H1 (cell line): ENCODE measurements around the gene SBF2. TPM values are rescaled to one million over a fixed set of nuclear protein-coding genes. Genes with fewer than 3 reads are reported as not detected.

Experiments used
- CTCF ChIA-PET: fragments of 300-600 bp; sonication (Branson Sonifier 250); formaldehyde crosslinking; loops from one replicate; lab custom pipeline; 2021; ENCODE audit not compliant: partially characterized antibody; lab: Charles Lee
- POLR2A ChIA-PET: fragments of 300-600 bp; sonication (Branson Sonifier 250); formaldehyde crosslinking; loops from one replicate; lab custom pipeline; 2021; ENCODE audit warnings: inconsistent platforms; ENCODE audit not compliant: partially characterized antibody; lab: Charles Lee
- DNase-seq, 2 experiments: peaks; one replicate each; pipeline versions ENCODE4 v3.0.0 to v3.0.0-alpha.2; 2010 to 2022; ENCODE audit warnings: low spot score in 2 of 2, low read depth in 1 of 2, mixed read lengths in 1 of 2
- FAIRE-seq: peaks from 2 replicates; lab custom pipeline; 2011; peaks lifted over from hg19 to GRCh38; lab: Jason Lieb, UNC
- H2AFZ ChIP-seq: 2 replicates; pipeline ENCODE4 v1.8.1; 2012; ENCODE audit warnings: low read length, inconsistent platforms
- H2AK5ac ChIP-seq: 2 replicates; pipeline ENCODE4 v1.6.1; 2013; ENCODE audit warnings: low read depth, low read length
- H2BK120ac ChIP-seq: replicated peaks from 2 replicates; pipeline ENCODE3; 2013; ENCODE audit warnings: low read depth, low read length, inconsistent platforms
- H2BK12ac ChIP-seq: 2 replicates; pipeline ENCODE4 v1.6.1; 2013; ENCODE audit warnings: low read depth, low read length
- H2BK15ac ChIP-seq: 2 replicates; pipeline ENCODE4 v1.6.1; 2013; ENCODE audit warnings: low read length
- H2BK20ac ChIP-seq: 2 replicates; pipeline ENCODE4 v1.6.1; 2013; ENCODE audit warnings: low read length
- H2BK5ac ChIP-seq: 2 replicates; pipeline ENCODE4 v1.6.1; 2013; ENCODE audit warnings: low read depth, low read length
- H3K14ac ChIP-seq: 2 replicates; pipeline ENCODE4 v1.6.1; 2013; ENCODE audit warnings: inconsistent platforms; ENCODE audit not compliant: insufficient read length
- H3K18ac ChIP-seq: 2 replicates; pipeline ENCODE4 v1.6.1; 2013; ENCODE audit warnings: low read length; ENCODE audit errors: extremely low read depth
- H3K23ac ChIP-seq: 2 replicates; pipeline ENCODE4 v1.6.1; 2013; ENCODE audit warnings: inconsistent platforms; ENCODE audit not compliant: insufficient read length
- H3K23me2 ChIP-seq: 2 replicates; pipeline ENCODE4 v1.6.1; 2013; ENCODE audit warnings: low read depth, low read length
- H3K27ac ChIP-seq: 2 replicates; pipeline ENCODE4 v1.6.1; 2011; ENCODE audit warnings: low read depth, low read length, inconsistent platforms
- H3K27me3 ChIP-seq, 4 experiments: replicated peaks in 1 of 4; 1 replicate in 1 of 4; 2 replicates in 3 of 4; pipeline versions ENCODE4 v1.6.1 to v1.8.1; 2011 to 2013; ENCODE audit warnings: low read length in 3 of 4, mild to moderate bottlenecking in 3 of 4, inconsistent platforms in 2 of 4, mixed read lengths in 2 of 4, moderate library complexity in 1 of 4; ENCODE audit not compliant: control insufficient read depth in 3 of 4, insufficient read depth in 3 of 4; ENCODE audit errors: extremely low read depth in 1 of 4
- H3K36me3 ChIP-seq, 4 experiments: 2 replicates each; pipeline versions ENCODE4 v1.6.1 to v1.8.1; 2011 to 2013; ENCODE audit warnings: mild to moderate bottlenecking in 4 of 4, low read length in 3 of 4, moderate library complexity in 2 of 4, control low read depth in 1 of 4, inconsistent platforms in 1 of 4; ENCODE audit not compliant: insufficient read depth in 4 of 4, control insufficient read depth in 2 of 4
- H3K4ac ChIP-seq: replicated peaks from 2 replicates; pipeline ENCODE3; 2013; ENCODE audit warnings: low read length, low read depth, mixed read lengths, inconsistent platforms; ENCODE audit not compliant: insufficient read length
- H3K4me1 ChIP-seq, 4 experiments: replicated peaks in 1 of 4; 1 replicate in 1 of 4; 2 replicates in 3 of 4; pipeline versions ENCODE4 v1.6.1 to v1.8.1; 2011 to 2013; ENCODE audit warnings: low read length in 3 of 4, inconsistent platforms in 2 of 4, mixed read lengths in 1 of 4; ENCODE audit not compliant: insufficient read depth in 4 of 4, control insufficient read depth in 3 of 4
- H3K4me2 ChIP-seq, 2 experiments: 2 replicates each; pipeline versions ENCODE4 v1.6.1 to v1.8.1; 2011 to 2013; ENCODE audit warnings: low read depth in 2 of 2, low read length in 2 of 2, control low read depth in 1 of 2, inconsistent platforms in 1 of 2, mild to moderate bottlenecking in 1 of 2; ENCODE audit not compliant: insufficient read depth in 1 of 2
- H3K4me3 ChIP-seq, 4 experiments: fragments of 200-600, 300-600 bp in 1 of 4; sonication (generic), shearing (Covaris generic), sonication (Bioruptor Twin) in 1 of 4; 2 replicates each; pipeline versions ENCODE4 v1.5.1 to v1.8.1; 2011 to 2016; ENCODE audit warnings: low read length in 4 of 4, low read depth in 3 of 4, control low read depth in 2 of 4, inconsistent platforms in 2 of 4, mild to moderate bottlenecking in 2 of 4, mixed read lengths in 1 of 4, moderate library complexity in 1 of 4; ENCODE audit not compliant: insufficient read depth in 2 of 4; ENCODE audit errors: extremely low read depth in 1 of 4
- H3K56ac ChIP-seq: replicated peaks from 2 replicates; pipeline ENCODE3; 2013; ENCODE audit warnings: low read depth, mild to moderate bottlenecking, mixed read lengths, low read length, inconsistent platforms; ENCODE audit not compliant: insufficient read length
- H3K79me1 ChIP-seq: 2 replicates; pipeline ENCODE4 v1.6.1; 2013; ENCODE audit warnings: low read depth, low read length, control low read depth
- H3K79me2 ChIP-seq, 2 experiments: 2 replicates each; pipeline versions ENCODE4 v1.6.1 to v1.8.1; 2012 to 2013; ENCODE audit warnings: low read length in 2 of 2, mild to moderate bottlenecking in 2 of 2, inconsistent platforms in 1 of 2; ENCODE audit not compliant: insufficient read depth in 2 of 2, control insufficient read depth in 1 of 2
- H3K9ac ChIP-seq, 4 experiments: replicated peaks in 1 of 4; 1 replicate in 1 of 4; 2 replicates in 3 of 4; pipeline versions ENCODE4 v1.6.1 to v1.8.1; 2011 to 2013; ENCODE audit warnings: low read depth in 3 of 4, low read length in 3 of 4, control low read depth in 2 of 4, mild to moderate bottlenecking in 2 of 4, moderate library complexity in 2 of 4, inconsistent platforms in 1 of 4; ENCODE audit errors: extremely low read depth in 1 of 4
- H3K9me3 ChIP-seq, 2 experiments: 2 replicates each; pipeline versions ENCODE4 v1.6.1 to v1.8.1; 2012 to 2013; ENCODE audit warnings: mild to moderate bottlenecking in 2 of 2, moderate library complexity in 2 of 2, control low read depth in 1 of 2, inconsistent platforms in 1 of 2, low read depth in 1 of 2, low read length in 1 of 2, mixed read lengths in 1 of 2; ENCODE audit not compliant: insufficient read depth in 2 of 2
- H4K20me1 ChIP-seq, 2 experiments: replicated peaks in 1 of 2; 2 replicates each; pipeline versions ENCODE3 to v1.8.1; 2011 to 2013; ENCODE audit warnings: inconsistent platforms in 2 of 2, low read length in 2 of 2, mild to moderate bottlenecking in 1 of 2; ENCODE audit not compliant: insufficient read depth in 2 of 2, control insufficient read depth in 1 of 2
- H4K5ac ChIP-seq: 2 replicates; pipeline ENCODE4 v1.6.1; 2013; ENCODE audit warnings: low read length, low read depth, mixed read lengths, inconsistent platforms; ENCODE audit not compliant: insufficient read length
- H4K8ac ChIP-seq: 2 replicates; pipeline ENCODE4 v1.8.0; 2013; ENCODE audit warnings: mild to moderate bottlenecking, moderate library complexity, low read length, inconsistent platforms; ENCODE audit not compliant: insufficient read depth; ENCODE audit errors: extremely low read depth
- H4K91ac ChIP-seq: replicated peaks from 2 replicates; pipeline ENCODE3; 2013; ENCODE audit warnings: low read length, mixed read lengths, inconsistent platforms; ENCODE audit not compliant: insufficient read length
- CBX8 ChIP-seq: fragments of 300-800, 300-1000 bp; sonication (generic); IDR thresholded peaks from 2 replicates; pipeline ENCODE4 v1.7.1; 2016; ENCODE audit warnings: low read depth, low read length, borderline replicate concordance
- KDM4A ChIP-seq: IDR thresholded peaks from one replicate; pipeline ENCODE4 v1.7.1; 2012; ENCODE audit warnings: low read depth, mild to moderate bottlenecking, moderate library complexity, low read length, inconsistent platforms; ENCODE audit not compliant: severe bottlenecking
- KDM5A ChIP-seq: fragments of 200-600 bp; IDR thresholded peaks from 2 replicates; pipeline ENCODE4 v1.7.1; 2012; ENCODE audit warnings: mild to moderate bottlenecking, low read length, inconsistent platforms, mixed read lengths
- MAFK ChIP-seq: IDR thresholded peaks from 2 replicates; pipeline ENCODE4 v1.6.1; 2012; ENCODE audit warnings: low read depth, mild to moderate bottlenecking, improper control_type of control experiment, low read length
- POU5F1 ChIP-seq: IDR thresholded peaks from 2 replicates; pipeline ENCODE4 v1.6.1; 2011; ENCODE audit warnings: low read depth, mild to moderate bottlenecking, low read length, moderate library complexity
- RFX5 ChIP-seq: IDR thresholded peaks from 2 replicates; pipeline ENCODE4 v1.6.1; 2011; ENCODE audit warnings: low read depth, low read length, improper control_type of control experiment, borderline replicate concordance
- RXRA ChIP-seq: IDR thresholded peaks from 2 replicates; pipeline ENCODE4 v1.6.1; 2011; ENCODE audit warnings: low read depth, mild to moderate bottlenecking, low read length, moderate library complexity; ENCODE audit not compliant: insufficient read depth
- SRF ChIP-seq: IDR thresholded peaks from 2 replicates; pipeline ENCODE4 v1.6.1; 2011; ENCODE audit warnings: mild to moderate bottlenecking, low read depth, low read length, moderate library complexity
- TAF1 ChIP-seq: IDR thresholded peaks from 2 replicates; pipeline ENCODE4 v1.6.1; 2011; ENCODE audit warnings: mild to moderate bottlenecking, low read depth, low read length
- WGBS, 2 experiments: shearing (Covaris generic) in 1 of 2; methylation state at CpG; one replicate each; pipeline versions ENCODE4 v1.1.6 to v1.1.7; 2013 to 2015; ENCODE audit warnings: low lambda C conversion rate in 2 of 2, mixed read lengths in 2 of 2, inconsistent platforms in 1 of 2, low coverage in 1 of 2, missing lambda C conversion rate in 1 of 2; ENCODE audit not compliant: insufficient replicate concordance in 2 of 2, insufficient coverage in 1 of 2, insufficient read length in 1 of 2; ENCODE audit errors: extremely low coverage in 1 of 2, missing lambda C conversion rate in 1 of 2; 5-methylcytosine and 5-hydroxymethylcytosine counted together
- polyA plus RNA-seq, 7 experiments: library from polyadenylated mRNA; depleted of rRNA in 3 of 7; stranded (reverse) in 5 of 7; unstranded in 2 of 7; fragments of >200 nt in 5 of 7; fragments of 200-250 nt in 2 of 7; gene quantifications; 1 replicate in 5 of 7; 2 replicates in 1 of 7; 4 replicates in 1 of 7; pipeline versions ENCODE4 v1.2.1 to v1.2.3, GENCODE V29; 2011 to 2013; ENCODE audit warnings: missing spikeins in 2 of 7, mixed read lengths in 2 of 7
- total RNA-seq: library from RNA; stranded (reverse); fragmentation: NEBNext Ultra II Directional; extraction: Animal tissue kit (Norgen Biotek cat#: 25700); gene quantifications from 2 replicates; pipeline ENCODE4 v1.2.1, GENCODE V29; 2021
- TF ChIP-seq, protein P1 (sequence below): IDR thresholded peaks from 2 replicates; pipeline ENCODE4 v1.6.1; 2012; ENCODE audit warnings: inconsistent platforms

Gene SBF2
- total and polyA plus RNA-seq, 2 of the 8 experiments (the other 6 are each of a cell fraction or from before 2014, with no cell fraction given), result 36.7 to 50.5 TPM

DNA sequence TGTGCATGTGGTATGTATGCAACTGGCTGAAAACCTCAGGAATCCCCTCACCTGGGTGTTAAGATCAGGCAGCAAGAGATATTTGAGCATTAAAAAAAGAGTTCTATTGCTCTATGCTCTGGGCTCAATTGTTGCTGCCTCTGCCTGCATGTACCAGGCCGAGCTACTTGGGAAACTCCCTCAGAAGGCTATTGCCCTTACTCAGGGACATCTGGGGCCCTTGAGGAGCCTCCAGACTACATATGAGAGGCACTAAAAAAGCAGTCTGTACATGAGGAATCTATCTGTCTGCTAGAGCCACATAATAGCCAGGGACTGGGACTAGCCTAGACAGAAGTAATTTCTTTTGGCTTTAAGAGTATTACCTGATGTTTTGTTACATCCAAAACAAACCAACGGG is 510.0 kb downstream of the SBF2 start:
- no peak overlapping the region for H2AK5ac ChIP-seq
- H3K4ac ChIP-seq, result no peak overlapping the region
- H4K20me1 ChIP-seq, result peaks cover 0 to 2% of the 10 kb centered on the region in 2 experiments
- no peak overlapping the region for H2BK15ac ChIP-seq
- H2BK12ac ChIP-seq, result no peak overlapping the region
- no peaks in the 10 kb centered on the region for H3K27me3 ChIP-seq
- peaks cover 6 to 40% (median 27%) of the 10 kb centered on the region in 4 experiments for H3K36me3 ChIP-seq
- DNase-seq, result no peak
- H3K27ac ChIP-seq, result no peak overlapping the region
- no peak overlapping the region for H2BK120ac ChIP-seq
- no peak overlapping the region for H4K8ac ChIP-seq
- ChIA-PET POLR2A (interaction anchor here (1.1 kb wide), 1 partner anchor 10 kb away, joined by 3 read pairs; no protein-coding TSS in a partner anchor), CTCF (no interaction called here)
- TF ChIP-seq TAF1 (no peak), MAFK (no peak), RFX5 (no peak), POU5F1 (no peak), RXRA (no peak), SRF (no peak), CBX8 (no peak), KDM5A (no peak), KDM4A (no peak)
- TF ChIP-seq, protein P1, sequence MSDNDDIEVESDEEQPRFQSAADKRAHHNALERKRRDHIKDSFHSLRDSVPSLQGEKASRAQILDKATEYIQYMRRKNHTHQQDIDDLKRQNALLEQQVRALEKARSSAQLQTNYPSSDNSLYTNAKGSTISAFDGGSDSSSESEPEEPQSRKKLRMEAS, result no peak
- H3K23ac ChIP-seq, result no peak overlapping the region
- H4K91ac ChIP-seq, result no peak overlapping the region
- no peak overlapping the region for H3K9ac ChIP-seq
- no peaks in the 10 kb centered on the region for H3K4me1 ChIP-seq
- H3K56ac ChIP-seq, result no peak overlapping the region
- no peaks in the 10 kb centered on the region for H3K9me3 ChIP-seq
- no peak overlapping the region for H3K18ac ChIP-seq
- no peak overlapping the region for H3K14ac ChIP-seq
- H3K79me1 ChIP-seq, result no peaks in the 10 kb centered on the region
- 88% methylated on average over 2 of the region's 2 CpGs; no CpG with 5 or more reads in 1 of the 2 experiments for WGBS, 2 experiments
- no peak overlapping the region for H3K4me2 ChIP-seq
- no peak overlapping the region for H3K4me3 ChIP-seq
- no peak overlapping the region for H2AFZ ChIP-seq
- H3K79me2 ChIP-seq, result no peaks in the 10 kb centered on the region
- H3K23me2 ChIP-seq, result no peaks in the 10 kb centered on the region
- H4K5ac ChIP-seq, result no peak overlapping the region
- H2BK5ac ChIP-seq, result no peak overlapping the region
- no peak overlapping the region for H2BK20ac ChIP-seq
- FAIRE-seq, result no peak
